Keratinocyte (primary cell): ENCODE data around the gene IFNL1.

ENCODE experiments used
- CTCF ChIP-seq, 3 experiments: IDR thresholded peaks in 1 of 3; conservative IDR thresholded peaks in 1 of 3; optimal IDR thresholded peaks in 1 of 3; 2 replicates in 2 of 3; 3 replicates in 1 of 3; pipeline versions ENCODE3 to v1.5.1; 2011; ENCODE audit warnings: low read length in 3 of 3, mild to moderate bottlenecking in 3 of 3, moderate library complexity in 2 of 3, control low read depth in 1 of 3, inconsistent platforms in 1 of 3; ENCODE audit not compliant: insufficient read depth in 2 of 3; ENCODE audit errors: extremely low read depth in 1 of 3
- EZH2 ChIP-seq: IDR thresholded peaks from one replicate; pipeline ENCODE4 v1.6.1; 2012; ENCODE audit warnings: inconsistent platforms, mild to moderate bottlenecking, low read length, moderate library complexity

- no peak for TF ChIP-seq CTCF (optimal IDR thresholded peaks at IDR 0.05 in 1 of 3, IDR thresholded peaks at IDR 0.05 in 1 of 3, conservative IDR thresholded peaks at IDR 0.05 in 1 of 3; ENCODE audit: extremely low read depth in 1 of 3, insufficient read depth in 2 of 3, low read length in 3 of 3)
- no peak for TF ChIP-seq EZH2
Measured at GRCh38 chr19:39321832-39322176, 25.6 kb downstream of the IFNL1 start.
